NT2/D1 (cell line): ENCODE data around the gene INS.

ENCODE experiments used
- SUZ12 ChIP-seq: IDR thresholded peaks from 2 replicates; pipeline ENCODE4 v1.6.1; 2011; ENCODE audit not compliant: insufficient read length, insufficient read depth; ENCODE audit errors: extremely low read depth
- YY1 ChIP-seq: IDR thresholded peaks from 2 replicates; pipeline ENCODE4 v1.6.1; 2011; ENCODE audit not compliant: insufficient read length, insufficient read depth
- ZNF274 ChIP-seq: IDR thresholded peaks from 2 replicates; pipeline ENCODE4 v1.6.1; 2011; ENCODE audit warnings: mild to moderate bottlenecking, low read depth, low read length

DNA sequence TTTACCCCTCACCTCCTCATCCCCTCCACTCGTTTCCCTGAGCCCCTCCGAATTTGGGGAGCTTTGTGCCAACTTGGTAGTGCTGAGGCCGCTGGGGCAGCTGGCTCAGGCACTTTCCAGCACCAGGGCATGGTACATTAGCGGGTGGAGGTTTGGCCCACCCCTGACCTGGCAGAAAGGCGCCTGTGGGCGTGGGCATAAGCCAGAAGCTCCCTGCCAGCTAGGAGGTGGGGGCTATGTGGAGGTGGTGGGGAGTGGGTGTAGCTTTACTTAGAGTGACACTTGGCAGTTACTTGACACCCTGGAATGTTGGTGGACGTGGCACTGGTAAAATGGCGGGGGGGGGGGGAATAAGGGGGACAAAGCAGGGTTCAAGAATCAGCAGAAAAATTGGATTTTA lies 11.5 kb downstream of the INS start:
- no peak for TF ChIP-seq ZNF274
- no peak for TF ChIP-seq YY1
- TF ChIP-seq SUZ12: no peak
